HepG2 (cell line): Measurements from ENCODE around the gene CARMIL1. TPM values are rescaled to one million over a fixed set of nuclear protein-coding genes. Genes with fewer than 3 reads are reported as not detected.
A peak's percentile ranks its signal among the peaks of the same experiment; 100 is the strongest.

ENCODE experiments used
- ATF7-NPFF ChIP-seq: sonication (generic); formaldehyde crosslinking; IDR thresholded peaks from 2 replicates; pipeline ENCODE4 v1.8.1; 2023; ENCODE audit warnings: mild to moderate bottlenecking, low read depth, missing genetic modification reagents, moderate library complexity
- DPF2 ChIP-seq: sonication (generic); formaldehyde crosslinking; IDR thresholded peaks from 2 replicates; pipeline ENCODE4 v1.4.0; 2020; ENCODE audit warnings: mild to moderate bottlenecking, low read depth, missing genetic modification reagents, borderline replicate concordance
- IRF2 ChIP-seq: IDR thresholded peaks from 2 replicates; pipeline ENCODE4 v1.6.1; 2018; ENCODE audit warnings: missing genetic modification reagents, missing compliant biosample characterization
- RBM22 ChIP-seq: fragments of 200-400 bp; formaldehyde crosslinking; optimal IDR thresholded peaks from 2 replicates; pipeline ENCODE3; 2017; ENCODE audit warnings: mild to moderate bottlenecking, low read length, moderate library complexity
- SAFB2 ChIP-seq: sonication (generic); formaldehyde crosslinking; IDR thresholded peaks from 2 replicates; pipeline ENCODE4 v1.5.1; 2020; ENCODE audit warnings: missing genetic modification reagents, low read depth, mild to moderate bottlenecking, borderline replicate concordance
- YEATS4 ChIP-seq: sonication (generic); formaldehyde crosslinking; IDR thresholded peaks from 2 replicates; pipeline ENCODE4 v1.4.0; 2020; ENCODE audit warnings: missing genetic modification reagents, borderline replicate concordance
- ZNF20 ChIP-seq: sonication (generic); formaldehyde crosslinking; IDR thresholded peaks from 2 replicates; pipeline ENCODE4 v1.4.0; 2020; ENCODE audit warnings: mild to moderate bottlenecking, moderate library complexity, missing genetic modification reagents
- ZNF614 ChIP-seq: IDR thresholded peaks from 2 replicates; pipeline ENCODE4 v1.6.1; 2018; ENCODE audit warnings: missing biosample characterization, missing genetic modification reagents, inconsistent platforms, borderline replicate concordance
- ZNF747 ChIP-seq: sonication (generic); formaldehyde crosslinking; IDR thresholded peaks from 2 replicates; pipeline ENCODE4 v1.8.1; 2023; ENCODE audit warnings: missing genetic modification reagents, mild to moderate bottlenecking, borderline replicate concordance
- polyA plus RNA-seq, 8 experiments: library from polyadenylated mRNA; depleted of rRNA in 3 of 8; stranded (reverse) in 7 of 8; unstranded in 1 of 8; fragments of >200 nt; fragmentation: Illumina TruSeq in 4 of 8; extraction: Trizol in 4 of 8; gene quantifications; 2 replicates each; pipeline versions ENCODE4 v1.2.1 to v1.2.3, GENCODE V29; 2011 to 2016; ENCODE audit warnings: low read depth in 4 of 8, missing spikeins in 1 of 8, mixed read lengths in 1 of 8; ENCODE audit not compliant: insufficient read depth in 1 of 8
- total RNA-seq, 5 experiments: library from RNA; depleted of rRNA; stranded (reverse); fragments of >200 nt; fragmentation: Illumina TruSeq; extraction: Trizol; gene quantifications; 2 replicates each; pipeline ENCODE4 v1.2.3, GENCODE V29; 2016; ENCODE audit warnings: low read depth in 1 of 5
- TF ChIP-seq, protein P1 (sequence below): sonication (generic); formaldehyde crosslinking; IDR thresholded peaks from 2 replicates; pipeline ENCODE4 v1.4.0; 2020; ENCODE audit warnings: missing genetic modification reagents
- TF ChIP-seq, protein P2 (sequence below): sonication (generic); formaldehyde crosslinking; IDR thresholded peaks from 2 replicates; pipeline ENCODE4 v1.8.1; 2023; ENCODE audit warnings: mild to moderate bottlenecking, inconsistent platforms, moderate library complexity, missing genetic modification reagents, borderline replicate concordance
- TF ChIP-seq, protein P3 (sequence below): sonication (generic); formaldehyde crosslinking; IDR thresholded peaks from 2 replicates; pipeline ENCODE4 v1.4.0; 2020; ENCODE audit warnings: mild to moderate bottlenecking, missing genetic modification reagents, borderline replicate concordance
- TF ChIP-seq, protein P4 (sequence below): IDR thresholded peaks from 2 replicates; pipeline ENCODE4 v1.6.1; 2016; ENCODE audit warnings: mild to moderate bottlenecking

The CARMIL1 gene
- total and polyA plus RNA-seq, 2 of the 13 experiments (the other 11 are each of a cell fraction or from before 2014, with no cell fraction given), result 1.8 to 2.6 TPM

GRCh38 chr6:25641940-25642666 lies 362.9 kb downstream of the CARMIL1 start (continued):
- TF ChIP-seq DPF2 (CRISPR knock-in tag), result peak; percentile 74
- no peak for TF ChIP-seq YEATS4 (CRISPR knock-in tag)
- TF ChIP-seq IRF2, result peak; percentile 46; the same call in 1 of the 2 replicates
- TF ChIP-seq, protein P1, sequence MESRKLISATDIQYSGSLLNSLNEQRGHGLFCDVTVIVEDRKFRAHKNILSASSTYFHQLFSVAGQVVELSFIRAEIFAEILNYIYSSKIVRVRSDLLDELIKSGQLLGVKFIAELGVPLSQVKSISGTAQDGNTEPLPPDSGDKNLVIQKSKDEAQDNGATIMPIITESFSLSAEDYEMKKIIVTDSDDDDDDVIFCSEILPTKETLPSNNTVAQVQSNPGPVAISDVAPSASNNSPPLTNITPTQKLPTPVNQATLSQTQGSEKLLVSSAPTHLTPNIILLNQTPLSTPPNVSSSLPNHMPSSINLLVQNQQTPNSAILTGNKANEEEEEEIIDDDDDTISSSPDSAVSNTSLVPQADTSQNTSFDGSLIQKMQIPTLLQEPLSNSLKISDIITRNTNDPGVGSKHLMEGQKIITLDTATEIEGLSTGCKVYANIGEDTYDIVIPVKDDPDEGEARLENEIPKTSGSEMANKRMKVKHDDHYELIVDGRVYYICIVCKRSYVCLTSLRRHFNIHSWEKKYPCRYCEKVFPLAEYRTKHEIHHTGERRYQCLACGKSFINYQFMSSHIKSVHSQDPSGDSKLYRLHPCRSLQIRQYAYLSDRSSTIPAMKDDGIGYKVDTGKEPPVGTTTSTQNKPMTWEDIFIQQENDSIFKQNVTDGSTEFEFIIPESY, result no peak
- TF ChIP-seq ATF7-NPFF (CRISPR knock-in tag), result no peak
- TF ChIP-seq ZNF20 (CRISPR knock-in tag), result no peak
- peak; percentile 75; the same call in 1 of the 2 replicates for TF ChIP-seq ZNF614 (CRISPR knock-in tag)
- TF ChIP-seq, protein P2, sequence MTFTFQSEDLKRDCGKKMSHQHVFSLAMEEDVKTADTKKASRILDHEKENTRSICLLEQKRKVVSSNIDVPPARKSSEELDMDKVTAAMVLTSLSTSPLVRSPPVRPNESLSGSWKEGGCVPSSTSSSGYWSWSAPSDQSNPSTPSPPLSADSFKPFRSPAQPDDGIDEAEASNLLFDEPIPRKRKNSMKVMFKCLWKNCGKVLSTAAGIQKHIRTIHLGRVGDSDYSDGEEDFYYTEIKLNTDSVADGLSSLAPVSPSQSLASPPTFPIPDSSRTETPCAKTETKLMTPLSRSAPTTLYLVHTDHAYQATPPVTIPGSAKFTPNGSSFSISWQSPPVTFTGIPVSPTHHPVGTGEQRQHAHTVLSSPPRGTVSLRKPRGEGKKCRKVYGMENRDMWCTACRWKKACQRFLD, result no peak
- no peak for TF ChIP-seq ZNF747 (CRISPR knock-in tag)
- TF ChIP-seq SAFB2 (CRISPR knock-in tag), result no peak
- no peak for TF ChIP-seq RBM22
- TF ChIP-seq, protein P3, sequence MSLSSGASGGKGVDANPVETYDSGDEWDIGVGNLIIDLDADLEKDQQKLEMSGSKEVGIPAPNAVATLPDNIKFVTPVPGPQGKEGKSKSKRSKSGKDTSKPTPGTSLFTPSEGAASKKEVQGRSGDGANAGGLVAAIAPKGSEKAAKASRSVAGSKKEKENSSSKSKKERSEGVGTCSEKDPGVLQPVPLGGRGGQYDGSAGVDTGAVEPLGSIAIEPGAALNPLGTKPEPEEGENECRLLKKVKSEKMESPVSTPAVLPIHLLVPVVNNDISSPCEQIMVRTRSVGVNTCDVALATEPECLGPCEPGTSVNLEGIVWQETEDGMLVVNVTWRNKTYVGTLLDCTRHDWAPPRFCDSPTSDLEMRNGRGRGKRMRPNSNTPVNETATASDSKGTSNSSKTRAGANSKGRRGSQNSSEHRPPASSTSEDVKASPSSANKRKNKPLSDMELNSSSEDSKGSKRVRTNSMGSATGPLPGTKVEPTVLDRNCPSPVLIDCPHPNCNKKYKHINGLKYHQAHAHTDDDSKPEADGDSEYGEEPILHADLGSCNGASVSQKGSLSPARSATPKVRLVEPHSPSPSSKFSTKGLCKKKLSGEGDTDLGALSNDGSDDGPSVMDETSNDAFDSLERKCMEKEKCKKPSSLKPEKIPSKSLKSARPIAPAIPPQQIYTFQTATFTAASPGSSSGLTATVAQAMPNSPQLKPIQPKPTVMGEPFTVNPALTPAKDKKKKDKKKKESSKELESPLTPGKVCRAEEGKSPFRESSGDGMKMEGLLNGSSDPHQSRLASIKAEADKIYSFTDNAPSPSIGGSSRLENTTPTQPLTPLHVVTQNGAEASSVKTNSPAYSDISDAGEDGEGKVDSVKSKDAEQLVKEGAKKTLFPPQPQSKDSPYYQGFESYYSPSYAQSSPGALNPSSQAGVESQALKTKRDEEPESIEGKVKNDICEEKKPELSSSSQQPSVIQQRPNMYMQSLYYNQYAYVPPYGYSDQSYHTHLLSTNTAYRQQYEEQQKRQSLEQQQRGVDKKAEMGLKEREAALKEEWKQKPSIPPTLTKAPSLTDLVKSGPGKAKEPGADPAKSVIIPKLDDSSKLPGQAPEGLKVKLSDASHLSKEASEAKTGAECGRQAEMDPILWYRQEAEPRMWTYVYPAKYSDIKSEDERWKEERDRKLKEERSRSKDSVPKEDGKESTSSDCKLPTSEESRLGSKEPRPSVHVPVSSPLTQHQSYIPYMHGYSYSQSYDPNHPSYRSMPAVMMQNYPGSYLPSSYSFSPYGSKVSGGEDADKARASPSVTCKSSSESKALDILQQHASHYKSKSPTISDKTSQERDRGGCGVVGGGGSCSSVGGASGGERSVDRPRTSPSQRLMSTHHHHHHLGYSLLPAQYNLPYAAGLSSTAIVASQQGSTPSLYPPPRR (CRISPR knock-in tag), result peak; percentile 71; the same call in 1 of the 2 replicates
- TF ChIP-seq, protein P4, sequence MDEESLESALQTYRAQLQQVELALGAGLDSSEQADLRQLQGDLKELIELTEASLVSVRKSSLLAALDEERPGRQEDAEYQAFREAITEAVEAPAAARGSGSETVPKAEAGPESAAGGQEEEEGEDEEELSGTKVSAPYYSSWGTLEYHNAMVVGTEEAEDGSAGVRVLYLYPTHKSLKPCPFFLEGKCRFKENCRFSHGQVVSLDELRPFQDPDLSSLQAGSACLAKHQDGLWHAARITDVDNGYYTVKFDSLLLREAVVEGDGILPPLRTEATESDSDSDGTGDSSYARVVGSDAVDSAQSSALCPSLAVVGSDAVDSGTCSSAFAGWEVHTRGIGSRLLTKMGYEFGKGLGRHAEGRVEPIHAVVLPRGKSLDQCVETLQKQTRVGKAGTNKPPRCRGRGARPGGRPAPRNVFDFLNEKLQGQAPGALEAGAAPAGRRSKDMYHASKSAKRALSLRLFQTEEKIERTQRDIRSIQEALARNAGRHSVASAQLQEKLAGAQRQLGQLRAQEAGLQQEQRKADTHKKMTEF (CRISPR knock-in tag), result peak; percentile 84
